Measurements from ENCODE around the gene CERT1.

- TF ChIP-seq, protein P1, sequence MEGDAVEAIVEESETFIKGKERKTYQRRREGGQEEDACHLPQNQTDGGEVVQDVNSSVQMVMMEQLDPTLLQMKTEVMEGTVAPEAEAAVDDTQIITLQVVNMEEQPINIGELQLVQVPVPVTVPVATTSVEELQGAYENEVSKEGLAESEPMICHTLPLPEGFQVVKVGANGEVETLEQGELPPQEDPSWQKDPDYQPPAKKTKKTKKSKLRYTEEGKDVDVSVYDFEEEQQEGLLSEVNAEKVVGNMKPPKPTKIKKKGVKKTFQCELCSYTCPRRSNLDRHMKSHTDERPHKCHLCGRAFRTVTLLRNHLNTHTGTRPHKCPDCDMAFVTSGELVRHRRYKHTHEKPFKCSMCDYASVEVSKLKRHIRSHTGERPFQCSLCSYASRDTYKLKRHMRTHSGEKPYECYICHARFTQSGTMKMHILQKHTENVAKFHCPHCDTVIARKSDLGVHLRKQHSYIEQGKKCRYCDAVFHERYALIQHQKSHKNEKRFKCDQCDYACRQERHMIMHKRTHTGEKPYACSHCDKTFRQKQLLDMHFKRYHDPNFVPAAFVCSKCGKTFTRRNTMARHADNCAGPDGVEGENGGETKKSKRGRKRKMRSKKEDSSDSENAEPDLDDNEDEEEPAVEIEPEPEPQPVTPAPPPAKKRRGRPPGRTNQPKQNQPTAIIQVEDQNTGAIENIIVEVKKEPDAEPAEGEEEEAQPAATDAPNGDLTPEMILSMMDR (conservative IDR thresholded peaks at IDR 0.05): no peak
- TF ChIP-seq EZH2 (IDR thresholded peaks at IDR 0.05; ENCODE audit: low read depth): no peak
These were observed 97.2 kb downstream of the CERT1 start for GRCh38 chr5:75414241-75414640.

Measured in PC-9 (cell line).